ENCODE data around the gene GMDS.

DNA sequence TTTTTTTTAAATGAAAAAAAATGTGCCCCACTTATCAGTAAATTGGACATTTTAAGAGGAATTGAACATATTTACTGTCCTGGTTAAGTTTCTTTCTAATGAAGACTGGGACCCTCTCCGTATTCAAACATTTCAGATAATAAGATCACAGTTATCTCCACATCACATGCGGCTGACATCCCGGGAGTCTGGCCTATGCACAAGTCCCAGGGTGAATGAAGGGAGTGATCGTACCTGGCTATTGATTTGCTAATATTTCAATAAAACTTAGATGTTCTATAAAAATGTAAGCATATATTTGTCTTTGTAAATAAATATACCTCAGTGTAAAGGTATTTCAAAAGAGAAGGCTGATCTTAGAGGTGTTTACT is 577.6 kb downstream of the GMDS start:
- TF ChIP-seq, protein P1, sequence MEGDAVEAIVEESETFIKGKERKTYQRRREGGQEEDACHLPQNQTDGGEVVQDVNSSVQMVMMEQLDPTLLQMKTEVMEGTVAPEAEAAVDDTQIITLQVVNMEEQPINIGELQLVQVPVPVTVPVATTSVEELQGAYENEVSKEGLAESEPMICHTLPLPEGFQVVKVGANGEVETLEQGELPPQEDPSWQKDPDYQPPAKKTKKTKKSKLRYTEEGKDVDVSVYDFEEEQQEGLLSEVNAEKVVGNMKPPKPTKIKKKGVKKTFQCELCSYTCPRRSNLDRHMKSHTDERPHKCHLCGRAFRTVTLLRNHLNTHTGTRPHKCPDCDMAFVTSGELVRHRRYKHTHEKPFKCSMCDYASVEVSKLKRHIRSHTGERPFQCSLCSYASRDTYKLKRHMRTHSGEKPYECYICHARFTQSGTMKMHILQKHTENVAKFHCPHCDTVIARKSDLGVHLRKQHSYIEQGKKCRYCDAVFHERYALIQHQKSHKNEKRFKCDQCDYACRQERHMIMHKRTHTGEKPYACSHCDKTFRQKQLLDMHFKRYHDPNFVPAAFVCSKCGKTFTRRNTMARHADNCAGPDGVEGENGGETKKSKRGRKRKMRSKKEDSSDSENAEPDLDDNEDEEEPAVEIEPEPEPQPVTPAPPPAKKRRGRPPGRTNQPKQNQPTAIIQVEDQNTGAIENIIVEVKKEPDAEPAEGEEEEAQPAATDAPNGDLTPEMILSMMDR (conservative IDR thresholded peaks at IDR 0.05; ENCODE audit: low read depth, low read length), result no peak
- no peak for TF ChIP-seq MAFK (IDR thresholded peaks at IDR 0.05; ENCODE audit: low read depth, low read length)
- TF ChIP-seq RAD21 (IDR thresholded peaks at IDR 0.05; ENCODE audit: low read length), result no peak
- no peak for TF ChIP-seq POLR2A (IDR thresholded peaks at IDR 0.05; ENCODE audit: low read depth, low read length)
- TF ChIP-seq FOS (IDR thresholded peaks at IDR 0.05; ENCODE audit: low read depth, low read length), result no peak
- TF ChIP-seq RCOR1 (IDR thresholded peaks at IDR 0.05; ENCODE audit: insufficient replicate concordance, low read length), result no peak
- TF ChIP-seq, protein P2, sequence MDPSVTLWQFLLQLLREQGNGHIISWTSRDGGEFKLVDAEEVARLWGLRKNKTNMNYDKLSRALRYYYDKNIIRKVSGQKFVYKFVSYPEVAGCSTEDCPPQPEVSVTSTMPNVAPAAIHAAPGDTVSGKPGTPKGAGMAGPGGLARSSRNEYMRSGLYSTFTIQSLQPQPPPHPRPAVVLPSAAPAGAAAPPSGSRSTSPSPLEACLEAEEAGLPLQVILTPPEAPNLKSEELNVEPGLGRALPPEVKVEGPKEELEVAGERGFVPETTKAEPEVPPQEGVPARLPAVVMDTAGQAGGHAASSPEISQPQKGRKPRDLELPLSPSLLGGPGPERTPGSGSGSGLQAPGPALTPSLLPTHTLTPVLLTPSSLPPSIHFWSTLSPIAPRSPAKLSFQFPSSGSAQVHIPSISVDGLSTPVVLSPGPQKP (IDR thresholded peaks at IDR 0.05; ENCODE audit: borderline replicate concordance, low read depth, low read length), result no peak
- TF ChIP-seq RFX5 (IDR thresholded peaks at IDR 0.05; ENCODE audit: low read depth, low read length), result no peak
